ENCODE data around the gene PHLPP1.

Gene PHLPP1

DNA sequence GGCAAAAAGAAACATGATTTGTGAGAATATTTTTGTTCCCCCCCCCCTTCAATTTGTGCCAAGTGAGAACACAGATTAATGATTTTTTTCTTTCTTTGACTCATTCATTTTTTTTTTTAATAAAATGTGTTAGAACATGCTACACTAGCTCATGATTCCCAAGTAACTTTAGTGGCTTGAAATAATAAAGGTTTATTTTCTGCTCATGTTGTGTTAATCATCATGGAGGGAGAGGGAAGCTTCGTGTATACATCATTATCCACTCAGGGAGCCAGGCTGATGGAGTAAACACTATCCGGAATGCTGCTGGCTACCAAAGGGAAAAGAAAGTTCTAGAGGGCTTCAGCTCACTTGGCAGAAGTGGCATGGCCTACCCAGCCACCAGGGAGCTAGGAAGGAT is 40.6 kb downstream of the PHLPP1 start:
- Histone ChIP-seq H3K4me3 (ENCODE audit: low read depth in 1 of 2, low read length in 2 of 2) (no peak overlapping the region), H3K4me1 (ENCODE audit: control insufficient read depth in 1 of 2, insufficient read depth in 2 of 2, low read length in 2 of 2) (peaks cover 8 to 29% of the 10 kb centered on the region in 2 donors), H3K27me3 (ENCODE audit: control insufficient read depth in 1 of 2, insufficient read depth in 2 of 2, low read length in 2 of 2) (no peaks in the 10 kb centered on the region), H3K9ac (ENCODE audit: low read depth in 1 of 2, low read length in 2 of 2) (no peak overlapping the region), H3K9me3 (ENCODE audit: control insufficient read depth in 1 of 2, low read length in 2 of 2) (no peaks in the 10 kb centered on the region), H3K36me3 (ENCODE audit: control insufficient read depth in 1 of 2, insufficient read depth in 2 of 2, low read length in 2 of 2) (no peaks in the 10 kb centered on the region), H3K27ac (ENCODE audit: low read depth, low read length) (no peak overlapping the region)

DNA sequence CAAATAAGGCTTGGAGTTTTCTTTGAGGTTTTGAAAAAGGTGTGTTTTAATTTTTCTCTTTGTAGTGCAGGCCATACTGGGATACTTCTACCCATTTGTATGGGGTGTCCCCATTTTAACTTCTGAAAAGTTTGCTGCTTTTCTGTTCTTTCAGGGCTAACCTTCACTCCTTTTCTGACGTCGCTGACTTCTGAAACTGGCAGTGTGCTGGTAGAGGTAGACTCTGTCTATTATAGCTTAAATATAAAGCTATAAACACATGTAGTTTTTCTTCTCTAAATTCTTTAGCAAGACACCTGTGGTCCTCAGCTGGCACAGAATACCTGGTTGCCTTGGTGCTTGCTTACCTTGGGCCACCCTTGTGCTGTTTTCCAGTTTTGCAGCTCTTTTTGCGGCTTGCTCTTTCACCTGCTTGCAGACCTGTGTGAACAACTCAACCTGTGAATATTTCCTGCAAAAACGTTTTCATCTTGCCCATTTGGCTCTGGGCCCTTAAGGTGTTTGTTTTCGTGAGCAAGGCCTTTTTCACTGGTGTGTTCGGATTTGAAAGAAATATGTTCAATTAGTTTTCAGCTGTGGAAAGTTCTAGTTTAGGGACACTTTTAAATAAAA is 42.2 kb downstream of the PHLPP1 start:
- Histone ChIP-seq H3K36me3 (ENCODE audit: control insufficient read depth in 1 of 2, insufficient read depth in 2 of 2, low read length in 2 of 2) (no peaks in the 10 kb centered on the region), H3K9ac (ENCODE audit: low read depth in 1 of 2, low read length in 2 of 2) (peak overlapping the region in 1 of 2 donors; percentile 33), H3K4me1 (ENCODE audit: control insufficient read depth in 1 of 2, insufficient read depth in 2 of 2, low read length in 2 of 2) (peaks cover 0 to 18% of the 10 kb centered on the region in 2 donors), H3K4me3 (ENCODE audit: low read depth in 1 of 2, low read length in 2 of 2) (no peak overlapping the region), H3K27me3 (ENCODE audit: control insufficient read depth in 1 of 2, insufficient read depth in 2 of 2, low read length in 2 of 2) (no peaks in the 10 kb centered on the region), H3K9me3 (ENCODE audit: control insufficient read depth in 1 of 2, low read length in 2 of 2) (no peaks in the 10 kb centered on the region), H3K27ac (ENCODE audit: low read depth, low read length) (no peak overlapping the region)

DNA sequence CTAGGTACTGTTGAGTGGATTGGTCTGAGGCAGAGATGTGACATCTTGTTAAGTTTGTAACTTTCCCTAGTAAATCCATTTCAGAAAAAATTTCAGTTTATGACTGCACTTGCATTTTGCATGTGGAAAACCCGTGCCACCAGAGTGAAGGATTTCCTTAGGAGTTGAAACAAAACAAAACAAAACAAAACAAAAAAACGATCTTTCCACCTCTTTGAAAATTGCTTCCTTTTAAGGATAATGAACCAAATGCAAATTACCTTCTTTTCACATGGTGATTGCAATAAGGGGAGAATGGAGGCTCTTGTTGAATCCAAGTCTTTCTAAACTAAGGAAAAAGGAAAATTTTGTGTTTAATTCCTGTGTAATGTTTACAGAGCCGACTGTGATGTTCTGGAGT is 43.2 kb downstream of the PHLPP1 start:
- H3K4me3 ChIP-seq (ENCODE audit: low read depth in 1 of 2, low read length in 2 of 2) = no peak overlapping the region
- no peaks in the 10 kb centered on the region for H3K36me3 ChIP-seq (ENCODE audit: control insufficient read depth in 1 of 2, insufficient read depth in 2 of 2, low read length in 2 of 2)
- H3K27ac ChIP-seq (ENCODE audit: low read depth, low read length) = no peak overlapping the region
- no peak overlapping the region for H3K9ac ChIP-seq (ENCODE audit: low read depth in 1 of 2, low read length in 2 of 2)
- no peaks in the 10 kb centered on the region for H3K27me3 ChIP-seq (ENCODE audit: control insufficient read depth in 1 of 2, insufficient read depth in 2 of 2, low read length in 2 of 2)
- peaks cover 0 to 14% of the 10 kb centered on the region in 2 donors for H3K4me1 ChIP-seq (ENCODE audit: control insufficient read depth in 1 of 2, insufficient read depth in 2 of 2, low read length in 2 of 2)
- no peaks in the 10 kb centered on the region for H3K9me3 ChIP-seq (ENCODE audit: control insufficient read depth in 1 of 2, low read length in 2 of 2)

DNA sequence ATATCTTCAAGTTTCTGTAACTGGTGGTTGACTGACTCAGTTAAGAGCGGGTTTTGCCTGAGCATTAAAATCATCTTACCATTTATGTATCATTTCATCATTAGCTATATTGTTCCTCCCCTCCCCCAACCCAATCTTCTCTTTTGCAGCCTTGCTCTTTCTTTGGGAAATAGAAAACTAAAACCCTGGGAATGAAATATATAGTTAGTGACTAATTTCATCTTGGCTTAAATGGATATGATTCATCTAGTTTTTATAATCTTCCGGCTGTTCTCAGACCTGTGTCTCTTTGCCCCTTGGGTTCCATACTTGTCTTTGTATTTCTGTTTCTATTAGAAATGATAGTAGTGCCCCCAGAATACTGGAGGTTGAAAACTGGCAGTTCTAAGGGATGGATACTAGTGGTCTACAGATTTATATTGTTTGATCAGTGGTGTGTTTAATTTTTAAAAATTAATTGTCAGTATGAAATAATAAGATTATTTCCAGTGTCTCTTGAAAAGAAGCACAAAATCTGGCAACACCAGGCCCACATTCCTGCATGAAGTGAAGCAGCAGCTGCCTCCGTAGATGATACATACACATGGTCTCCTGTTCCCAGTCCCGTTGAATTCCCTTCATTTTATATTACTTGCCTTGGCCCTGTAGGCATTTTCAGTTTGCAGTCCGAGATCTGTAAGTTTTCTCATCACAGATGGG is 44.5 kb downstream of the PHLPP1 start:
- peaks cover 0 to 14% of the 10 kb centered on the region in 2 donors for H3K4me1 ChIP-seq (ENCODE audit: control insufficient read depth in 1 of 2, insufficient read depth in 2 of 2, low read length in 2 of 2)
- H3K27ac ChIP-seq (ENCODE audit: low read depth, low read length) = no peak overlapping the region
- H3K27me3 ChIP-seq (ENCODE audit: control insufficient read depth in 1 of 2, insufficient read depth in 2 of 2, low read length in 2 of 2) = no peaks in the 10 kb centered on the region
- H3K9me3 ChIP-seq (ENCODE audit: control insufficient read depth in 1 of 2, low read length in 2 of 2) = no peaks in the 10 kb centered on the region
- no peak overlapping the region for H3K4me3 ChIP-seq (ENCODE audit: low read depth in 1 of 2, low read length in 2 of 2)
- H3K36me3 ChIP-seq (ENCODE audit: control insufficient read depth in 1 of 2, insufficient read depth in 2 of 2, low read length in 2 of 2) = no peaks in the 10 kb centered on the region
- no peak overlapping the region for H3K9ac ChIP-seq (ENCODE audit: low read depth in 1 of 2, low read length in 2 of 2)

DNA sequence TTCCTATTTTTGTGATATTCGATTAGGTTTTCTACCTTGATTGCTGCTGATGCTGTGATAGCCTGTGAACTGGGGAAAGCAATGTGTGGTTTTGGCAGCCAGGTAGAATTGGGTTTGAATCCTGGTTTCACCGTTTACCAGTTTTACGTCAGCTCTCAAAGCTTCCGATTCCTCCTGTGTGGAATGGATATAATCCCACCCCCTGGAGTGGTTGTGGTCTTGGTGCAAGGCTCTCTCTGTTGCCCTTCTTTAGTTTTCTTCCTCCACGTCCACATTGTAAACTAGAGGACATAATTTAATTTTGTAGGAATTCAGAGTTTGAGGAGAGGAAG is 45.0 kb downstream of the PHLPP1 start:
- Histone ChIP-seq H3K4me3 (ENCODE audit: low read depth in 1 of 2, low read length in 2 of 2) (no peak overlapping the region), H3K4me1 (ENCODE audit: control insufficient read depth in 1 of 2, insufficient read depth in 2 of 2, low read length in 2 of 2) (peaks cover 0 to 14% of the 10 kb centered on the region in 2 donors), H3K9ac (ENCODE audit: low read depth in 1 of 2, low read length in 2 of 2) (no peak overlapping the region), H3K27ac (ENCODE audit: low read depth, low read length) (no peak overlapping the region), H3K9me3 (ENCODE audit: control insufficient read depth in 1 of 2, low read length in 2 of 2) (no peaks in the 10 kb centered on the region), H3K36me3 (ENCODE audit: control insufficient read depth in 1 of 2, insufficient read depth in 2 of 2, low read length in 2 of 2) (no peaks in the 10 kb centered on the region), H3K27me3 (ENCODE audit: control insufficient read depth in 1 of 2, insufficient read depth in 2 of 2, low read length in 2 of 2) (no peaks in the 10 kb centered on the region)

DNA sequence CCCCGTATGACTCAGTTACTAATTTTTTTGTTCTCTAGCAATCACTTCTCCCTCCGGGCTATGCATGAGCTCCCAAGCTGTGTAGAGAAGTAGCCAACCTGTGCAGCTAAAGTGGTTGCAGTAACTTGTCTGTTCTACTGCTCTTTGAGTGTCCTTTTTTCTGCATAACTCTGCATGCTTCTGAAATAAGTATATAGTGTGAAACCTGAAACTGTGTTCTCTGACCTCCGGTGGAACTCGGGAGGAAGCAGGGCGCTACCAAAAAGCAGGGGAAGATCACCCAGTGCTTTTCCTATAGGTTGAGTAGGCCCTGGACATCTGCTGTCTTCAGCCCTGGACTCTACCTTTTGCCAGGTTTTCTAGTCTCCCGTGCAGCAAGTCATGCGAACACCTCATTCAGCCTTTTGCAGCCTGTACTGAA is 47.8 kb downstream of the PHLPP1 start:
- Histone ChIP-seq H3K36me3 (ENCODE audit: control insufficient read depth in 1 of 2, insufficient read depth in 2 of 2, low read length in 2 of 2) (no peaks in the 10 kb centered on the region), H3K27me3 (ENCODE audit: control insufficient read depth in 1 of 2, insufficient read depth in 2 of 2, low read length in 2 of 2) (no peaks in the 10 kb centered on the region), H3K27ac (ENCODE audit: low read depth, low read length) (no peak overlapping the region), H3K9me3 (ENCODE audit: control insufficient read depth in 1 of 2, low read length in 2 of 2) (no peaks in the 10 kb centered on the region), H3K4me3 (ENCODE audit: low read depth in 1 of 2, low read length in 2 of 2) (no peak overlapping the region), H3K4me1 (ENCODE audit: control insufficient read depth in 1 of 2, insufficient read depth in 2 of 2, low read length in 2 of 2) (peaks cover 0 to 11% of the 10 kb centered on the region in 2 donors), H3K9ac (ENCODE audit: low read depth in 1 of 2, low read length in 2 of 2) (no peak overlapping the region)

DNA sequence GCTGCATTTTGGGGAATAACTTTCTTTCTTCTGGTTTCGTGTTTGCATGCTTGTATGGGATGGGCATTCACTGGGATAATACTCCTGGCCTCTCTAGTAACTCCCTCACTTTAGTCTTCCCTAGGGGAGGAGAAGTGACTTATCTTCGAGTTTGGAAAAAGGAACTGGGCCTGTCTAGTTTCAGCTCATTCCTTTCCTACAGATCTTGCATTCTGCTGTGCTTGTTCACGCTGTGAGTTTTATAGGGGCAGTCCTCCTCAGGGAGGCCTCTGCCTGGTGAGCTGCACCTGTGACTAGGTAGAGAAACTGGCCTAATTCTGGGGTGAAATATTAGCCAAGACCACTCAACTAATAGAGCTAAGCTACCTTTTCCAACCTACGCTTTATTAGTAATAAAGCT is 50.9 kb downstream of the PHLPP1 start:
- H3K4me1 ChIP-seq (ENCODE audit: control insufficient read depth in 1 of 2, insufficient read depth in 2 of 2, low read length in 2 of 2) = peaks cover 0 to 13% of the 10 kb centered on the region in 2 donors
- no peaks in the 10 kb centered on the region for H3K27me3 ChIP-seq (ENCODE audit: control insufficient read depth in 1 of 2, insufficient read depth in 2 of 2, low read length in 2 of 2)
- no peak overlapping the region for H3K27ac ChIP-seq (ENCODE audit: low read depth, low read length)
- H3K9ac ChIP-seq (ENCODE audit: low read depth in 1 of 2, low read length in 2 of 2) = no peak overlapping the region
- H3K4me3 ChIP-seq (ENCODE audit: low read depth in 1 of 2, low read length in 2 of 2) = no peak overlapping the region
- no peaks in the 10 kb centered on the region for H3K9me3 ChIP-seq (ENCODE audit: control insufficient read depth in 1 of 2, low read length in 2 of 2)
- H3K36me3 ChIP-seq (ENCODE audit: control insufficient read depth in 1 of 2, insufficient read depth in 2 of 2, low read length in 2 of 2) = no peaks in the 10 kb centered on the region

DNA sequence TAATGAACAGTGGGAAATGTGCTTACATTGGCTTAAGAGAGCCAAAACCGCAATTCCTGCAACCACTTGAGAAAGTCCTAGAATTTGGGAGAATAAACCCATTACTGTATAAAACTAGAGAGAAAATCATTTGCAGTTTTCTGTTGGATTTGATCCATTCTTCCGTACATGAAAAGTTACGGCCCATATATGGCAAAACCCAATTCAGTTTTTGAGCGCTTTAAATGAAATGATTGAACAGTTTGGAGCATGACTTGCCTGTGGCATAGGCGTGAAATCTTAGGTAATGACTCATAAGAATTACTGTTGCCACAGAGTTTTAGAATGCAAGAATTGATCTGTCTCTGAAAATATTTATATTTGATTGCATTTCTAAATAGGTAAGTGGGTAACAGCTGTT is 52.0 kb downstream of the PHLPP1 start:
- no peaks in the 10 kb centered on the region for H3K36me3 ChIP-seq (ENCODE audit: control insufficient read depth in 1 of 2, insufficient read depth in 2 of 2, low read length in 2 of 2)
- no peaks in the 10 kb centered on the region for H3K27me3 ChIP-seq (ENCODE audit: control insufficient read depth in 1 of 2, insufficient read depth in 2 of 2, low read length in 2 of 2)
- no peak overlapping the region for H3K4me3 ChIP-seq (ENCODE audit: low read depth in 1 of 2, low read length in 2 of 2)
- H3K9me3 ChIP-seq (ENCODE audit: control insufficient read depth in 1 of 2, low read length in 2 of 2) = no peaks in the 10 kb centered on the region
- no peak overlapping the region for H3K27ac ChIP-seq (ENCODE audit: low read depth, low read length)
- H3K4me1 ChIP-seq (ENCODE audit: control insufficient read depth in 1 of 2, insufficient read depth in 2 of 2, low read length in 2 of 2) = peaks cover 0 to 13% of the 10 kb centered on the region in 2 donors
- no peak overlapping the region for H3K9ac ChIP-seq (ENCODE audit: low read depth in 1 of 2, low read length in 2 of 2)

DNA sequence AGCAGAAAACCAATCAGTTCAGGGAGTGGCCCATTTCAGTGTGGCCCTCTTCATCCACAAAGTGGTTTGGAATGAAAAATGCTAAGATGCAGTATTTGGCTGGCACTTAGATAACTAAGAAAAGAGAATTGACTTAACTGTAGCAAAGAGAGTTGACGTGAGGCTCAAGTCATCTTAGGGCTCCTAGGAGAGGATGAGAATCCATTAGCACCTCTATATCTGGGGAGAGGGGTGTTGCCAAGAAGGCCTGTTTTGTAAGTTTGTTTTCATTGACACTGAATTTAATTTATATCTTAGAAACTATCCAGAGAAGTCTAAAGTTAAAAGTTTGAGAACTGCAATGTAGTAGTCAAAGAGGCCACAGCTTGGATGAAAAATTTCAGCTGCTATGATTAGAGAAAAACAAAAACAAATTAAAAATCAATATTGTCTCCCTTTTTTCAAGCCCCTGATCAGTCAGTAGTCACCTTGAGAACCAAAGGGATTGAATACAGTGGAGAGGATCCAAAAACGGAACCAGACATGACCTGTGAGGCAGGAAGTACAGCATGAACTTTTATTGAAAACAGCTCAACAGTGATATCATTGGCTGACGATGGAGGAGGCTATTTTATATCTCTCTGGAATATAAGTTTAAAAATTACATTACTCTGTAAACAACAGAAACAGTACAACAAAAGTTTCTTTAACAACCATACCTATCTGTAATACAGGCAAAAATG is 52.7 kb downstream of the PHLPP1 start:
- Histone ChIP-seq H3K36me3 (ENCODE audit: control insufficient read depth in 1 of 2, insufficient read depth in 2 of 2, low read length in 2 of 2) (no peaks in the 10 kb centered on the region), H3K9ac (ENCODE audit: low read depth in 1 of 2, low read length in 2 of 2) (no peak overlapping the region), H3K4me3 (ENCODE audit: low read depth in 1 of 2, low read length in 2 of 2) (no peak overlapping the region), H3K9me3 (ENCODE audit: control insufficient read depth in 1 of 2, low read length in 2 of 2) (no peaks in the 10 kb centered on the region), H3K4me1 (ENCODE audit: control insufficient read depth in 1 of 2, insufficient read depth in 2 of 2, low read length in 2 of 2) (peaks cover 0 to 18% of the 10 kb centered on the region in 2 donors), H3K27me3 (ENCODE audit: control insufficient read depth in 1 of 2, insufficient read depth in 2 of 2, low read length in 2 of 2) (no peaks in the 10 kb centered on the region), H3K27ac (ENCODE audit: low read depth, low read length) (no peak overlapping the region)

DNA sequence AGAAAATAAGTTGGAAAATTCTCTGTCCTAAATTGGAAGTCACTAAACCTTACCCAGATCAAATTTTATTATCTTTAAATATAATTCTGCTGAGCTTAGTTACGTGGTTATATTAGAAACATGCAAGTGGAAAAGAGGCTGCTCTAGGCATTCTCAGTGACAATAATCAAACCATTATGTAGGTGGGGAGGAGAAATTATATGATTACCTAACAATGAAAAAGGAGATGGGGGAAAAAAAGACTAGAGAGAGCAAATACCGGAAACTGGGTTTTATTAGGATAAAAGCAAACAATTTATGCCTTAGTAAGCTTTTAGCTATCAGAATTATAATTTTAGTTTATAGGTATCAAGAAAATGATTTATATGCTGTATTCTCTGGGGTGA is 53.2 kb downstream of the PHLPP1 start:
- Histone ChIP-seq H3K9ac (ENCODE audit: low read depth in 1 of 2, low read length in 2 of 2) (no peak overlapping the region), H3K36me3 (ENCODE audit: control insufficient read depth in 1 of 2, insufficient read depth in 2 of 2, low read length in 2 of 2) (no peaks in the 10 kb centered on the region), H3K4me1 (ENCODE audit: control insufficient read depth in 1 of 2, insufficient read depth in 2 of 2, low read length in 2 of 2) (peaks cover 0 to 23% of the 10 kb centered on the region in 2 donors), H3K9me3 (ENCODE audit: control insufficient read depth in 1 of 2, low read length in 2 of 2) (no peaks in the 10 kb centered on the region), H3K27me3 (ENCODE audit: control insufficient read depth in 1 of 2, insufficient read depth in 2 of 2, low read length in 2 of 2) (no peaks in the 10 kb centered on the region), H3K27ac (ENCODE audit: low read depth, low read length) (no peak overlapping the region), H3K4me3 (ENCODE audit: low read depth in 1 of 2, low read length in 2 of 2) (no peak overlapping the region)

All from duodenal mucosa (tissue), 2 donors.